CD8-positive, alpha-beta memory T cell (primary cell): Measurements from ENCODE around the gene CNPY1. TPM values are rescaled to one million over a fixed set of nuclear protein-coding genes. Genes with fewer than 3 reads are reported as not detected.

Experiments
- CTCF ChIA-PET: fragments of 350-600 bp; sonication (Branson Sonifier 250); formaldehyde crosslinking; loops from one replicate; lab custom pipeline; 2021; ENCODE audit warnings: antibody characterized with exemption; lab: Charles Lee
- POLR2A ChIA-PET: fragments of 350-600 bp; sonication (Branson Sonifier 250); formaldehyde crosslinking; loops from one replicate; lab custom pipeline; 2021; ENCODE audit warnings: antibody characterized with exemption; lab: Charles Lee
- DNase-seq, 5 donors: peaks; one replicate each; pipeline versions ENCODE4 v3.0.0 to v3.0.0-alpha.2; 2020 to 2022; ENCODE audit warnings: mixed read lengths in 1 of 5
- H3K27ac ChIP-seq: one replicate; pipeline ENCODE4 v1.7.0; 2013; ENCODE audit warnings: low read depth, mild to moderate bottlenecking, low read length, moderate library complexity
- H3K27me3 ChIP-seq: 2 replicates; pipeline ENCODE4 v1.7.0; 2013; ENCODE audit warnings: low read length, mild to moderate bottlenecking; ENCODE audit not compliant: insufficient read depth, poor library complexity, severe bottlenecking
- H3K36me3 ChIP-seq: 2 replicates; pipeline ENCODE4 v1.7.0; 2013; ENCODE audit warnings: mild to moderate bottlenecking, low read length, moderate library complexity; ENCODE audit not compliant: insufficient read depth
- H3K4me1 ChIP-seq: 2 replicates; pipeline ENCODE4 v1.7.0; 2013; ENCODE audit warnings: mild to moderate bottlenecking, low read length, moderate library complexity; ENCODE audit not compliant: insufficient read depth
- H3K4me3 ChIP-seq: 2 replicates; pipeline ENCODE4 v1.7.0; 2013; ENCODE audit warnings: mild to moderate bottlenecking, low read length
- H3K9me3 ChIP-seq: 2 replicates; pipeline ENCODE4 v1.7.0; 2013; ENCODE audit warnings: mild to moderate bottlenecking, low read length
- H3K27ac Mint-ChIP-seq, 8 donors: one replicate each; pipeline ENCODE4 v1.8.0; 2020 to 2021; ENCODE audit warnings: mixed read lengths in 8 of 8, mild to moderate bottlenecking in 6 of 8, inconsistent platforms in 3 of 8, moderate library complexity in 3 of 8
- H3K27me3 Mint-ChIP-seq, 2 donors: one replicate each; pipeline ENCODE4 v1.8.0; 2020 to 2021; ENCODE audit warnings: mixed read lengths in 2 of 2, mild to moderate bottlenecking in 1 of 2, moderate library complexity in 1 of 2
- H3K36me3 Mint-ChIP-seq, 3 donors: one replicate each; pipeline ENCODE4 v1.8.0; 2020 to 2021; ENCODE audit warnings: mixed read lengths in 3 of 3, inconsistent platforms in 1 of 3, mild to moderate bottlenecking in 1 of 3
- H3K4me1 Mint-ChIP-seq, 3 donors: one replicate each; pipeline ENCODE4 v1.8.0; 2020 to 2021; ENCODE audit warnings: mixed read lengths in 3 of 3, inconsistent platforms in 1 of 3, mild to moderate bottlenecking in 1 of 3
- H3K4me3 Mint-ChIP-seq, 7 donors: one replicate each; pipeline ENCODE4 v1.8.0; 2020 to 2021; ENCODE audit warnings: mixed read lengths in 7 of 7, mild to moderate bottlenecking in 6 of 7, moderate library complexity in 4 of 7, inconsistent platforms in 2 of 7
- H3K9me3 Mint-ChIP-seq, 5 donors: one replicate each; pipeline ENCODE4 v1.8.0; 2020 to 2022; ENCODE audit warnings: mixed read lengths in 5 of 5, mild to moderate bottlenecking in 3 of 5, moderate library complexity in 2 of 5, inconsistent platforms in 1 of 5
- polyA plus RNA-seq: library from polyadenylated mRNA; unstranded; fragments of 300-500 nt; fragmentation: Illumina TruSeq; gene quantifications from one replicate; pipeline ENCODE4 v1.2.3, GENCODE V29; 2021
- total RNA-seq, 2 experiments: library from RNA; stranded (reverse); gene quantifications; one replicate each; pipeline ENCODE4 v1.2.3, GENCODE V29; 2021

CNPY1 gene
- total and polyA plus RNA-seq, 3 experiments from 2014 or later = not detected

DNA sequence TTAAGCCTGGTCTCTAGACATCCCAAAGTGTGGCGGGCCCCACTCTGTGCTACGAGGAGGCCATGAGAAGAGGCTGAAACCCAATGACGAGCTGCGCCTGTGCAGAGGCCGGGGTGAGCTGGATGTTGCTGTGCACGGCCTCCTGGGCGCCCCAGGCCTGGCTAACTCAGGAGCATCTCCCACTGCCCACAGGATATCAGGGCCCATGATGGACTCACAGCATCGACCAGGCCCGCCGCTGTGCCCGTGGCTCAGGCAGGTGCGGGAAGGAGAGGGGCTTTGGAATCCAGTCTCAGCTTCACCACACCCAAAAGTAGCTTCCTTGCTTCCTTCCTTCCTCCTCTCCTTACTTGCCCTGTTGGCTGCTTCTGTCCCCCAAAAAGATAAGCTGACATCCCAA lies 4.6 kb upstream of the CNPY1 start:
- Mint-ChIP-seq H3K27ac (no peak overlapping the region), H3K27me3 (peaks cover 3 to 22% of the 10 kb centered on the region in 2 donors), H3K4me3 (no peak overlapping the region), H3K4me1 (no peaks in the 10 kb centered on the region), H3K9me3 (no peaks in the 10 kb centered on the region), H3K36me3 (no peaks in the 10 kb centered on the region)
- no peaks in the 10 kb centered on the region for H3K27me3 ChIP-seq
- no peaks in the 10 kb centered on the region for H3K36me3 ChIP-seq
- no peak overlapping the region for H3K27ac ChIP-seq
- ChIA-PET POLR2A (no interaction called here), CTCF (no interaction called here)
- no peaks in the 10 kb centered on the region for H3K9me3 ChIP-seq
- no peak for DNase-seq
- H3K4me3 ChIP-seq = no peak overlapping the region
- no peaks in the 10 kb centered on the region for H3K4me1 ChIP-seq

DNA sequence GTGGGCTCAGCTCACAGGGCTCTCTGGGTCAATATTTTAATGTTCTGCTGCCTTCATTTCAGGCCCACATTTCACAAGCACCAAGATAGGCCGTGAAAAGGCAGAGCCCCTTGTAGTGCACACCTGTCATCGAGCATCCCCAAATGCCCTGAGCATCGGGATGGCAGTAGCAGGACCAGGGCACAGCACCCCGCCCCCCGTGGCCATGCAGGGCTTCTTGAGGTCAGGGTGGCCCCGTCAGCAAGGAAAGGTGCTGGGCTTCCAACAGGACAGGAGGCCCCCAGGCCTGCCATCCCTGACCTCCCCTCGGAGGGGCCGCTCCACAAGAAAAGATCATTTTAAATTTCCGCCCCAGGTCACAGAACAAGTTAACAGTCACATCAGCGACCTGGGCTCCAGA lies 2.9 kb upstream of the CNPY1 start:
- ChIA-PET CTCF (no interaction called here), POLR2A (no interaction called here)
- H3K9me3 ChIP-seq = no peaks in the 10 kb centered on the region
- DNase-seq = no peak
- no peaks in the 10 kb centered on the region for H3K9me3 Mint-ChIP-seq
- no peak overlapping the region for H3K27ac Mint-ChIP-seq
- no peaks in the 10 kb centered on the region for H3K36me3 Mint-ChIP-seq
- H3K4me1 ChIP-seq = no peaks in the 10 kb centered on the region
- peaks cover 7 to 13% of the 10 kb centered on the region in 2 donors for H3K27me3 Mint-ChIP-seq
- H3K27me3 ChIP-seq = no peaks in the 10 kb centered on the region
- H3K4me3 ChIP-seq = no peak overlapping the region
- H3K36me3 ChIP-seq = no peaks in the 10 kb centered on the region
- H3K4me1 Mint-ChIP-seq = no peaks in the 10 kb centered on the region
- H3K27ac ChIP-seq = no peak overlapping the region
- H3K4me3 Mint-ChIP-seq = no peak overlapping the region

DNA sequence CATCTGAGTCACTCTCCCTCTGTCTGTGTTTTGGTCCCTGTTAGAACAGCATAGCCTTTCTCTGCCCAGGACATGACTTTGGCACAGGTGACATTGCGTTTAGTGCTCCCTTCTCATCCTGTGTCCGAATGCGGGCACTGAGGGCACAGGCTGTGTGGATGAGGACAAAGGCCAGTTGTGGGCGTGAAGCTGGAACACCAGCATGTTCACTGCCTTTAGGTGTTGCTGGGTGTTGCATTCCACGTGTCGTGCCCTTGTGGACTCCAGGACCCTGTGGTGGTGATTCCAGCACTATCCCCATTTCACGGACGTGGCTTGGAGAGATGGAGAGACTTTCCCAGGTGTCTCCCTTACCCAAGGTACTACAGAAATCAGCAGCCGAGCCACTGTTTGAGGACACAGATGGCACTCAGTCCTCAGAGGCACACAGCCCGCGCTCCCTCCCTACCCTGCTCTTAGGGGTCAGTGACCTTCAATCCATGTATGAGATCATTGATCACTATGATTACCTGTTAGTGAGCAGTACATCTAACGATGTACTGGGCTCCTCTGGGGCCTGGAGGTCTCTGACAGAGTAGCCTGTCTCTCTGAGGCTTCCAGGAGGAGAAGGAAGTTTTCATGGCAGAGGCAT lies 917 bp upstream of the CNPY1 start:
- Histone ChIP-seq H3K27ac (no peak overlapping the region), H3K27me3 (no peaks in the 10 kb centered on the region), H3K4me3 (no peak overlapping the region), H3K36me3 (no peaks in the 10 kb centered on the region), H3K9me3 (no peaks in the 10 kb centered on the region), H3K4me1 (no peaks in the 10 kb centered on the region)
- Mint-ChIP-seq H3K36me3 (no peaks in the 10 kb centered on the region), H3K9me3 (no peaks in the 10 kb centered on the region), H3K4me3 (no peak overlapping the region), H3K27me3 (peaks cover 7 to 9% of the 10 kb centered on the region in 2 donors), H3K4me1 (no peaks in the 10 kb centered on the region), H3K27ac (no peak overlapping the region)
- DNase-seq = no peak
- ChIA-PET CTCF (no interaction called here), POLR2A (no interaction called here)

DNA sequence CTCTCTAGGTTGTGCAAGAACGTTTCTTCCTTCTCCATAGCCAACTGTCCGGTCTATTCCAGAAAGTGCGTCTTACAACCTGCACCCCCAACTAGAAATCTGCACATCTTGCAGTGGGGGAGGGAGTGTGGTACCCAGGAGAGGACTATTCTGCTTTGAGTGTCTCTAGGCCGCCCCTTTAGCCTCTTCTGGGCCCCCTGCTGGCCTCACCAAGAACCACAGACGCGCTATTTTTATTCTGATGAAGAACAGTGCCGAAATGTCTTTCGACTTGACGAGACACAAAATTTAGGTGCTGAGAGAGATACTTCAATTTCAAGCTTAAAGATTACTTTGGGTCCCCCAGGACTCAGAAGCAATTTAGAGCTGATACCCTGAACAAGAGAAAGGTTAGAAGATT lies 1.0 kb downstream of the CNPY1 start:
- no peaks in the 10 kb centered on the region for H3K4me1 Mint-ChIP-seq
- H3K27me3 Mint-ChIP-seq = peaks cover 12 to 21% of the 10 kb centered on the region in 2 donors
- H3K9me3 Mint-ChIP-seq = no peaks in the 10 kb centered on the region
- H3K36me3 Mint-ChIP-seq = no peaks in the 10 kb centered on the region
- H3K27ac ChIP-seq = no peak overlapping the region
- H3K9me3 ChIP-seq = no peaks in the 10 kb centered on the region
- H3K4me3 Mint-ChIP-seq = no peak overlapping the region
- POLR2A ChIA-PET = no interaction called here
- no peaks in the 10 kb centered on the region for H3K36me3 ChIP-seq
- no peaks in the 10 kb centered on the region for H3K4me1 ChIP-seq
- DNase-seq = no peak
- no peak overlapping the region for H3K4me3 ChIP-seq
- H3K27me3 ChIP-seq = no peaks in the 10 kb centered on the region
- CTCF ChIA-PET = no interaction called here
- no peak overlapping the region for H3K27ac Mint-ChIP-seq

DNA sequence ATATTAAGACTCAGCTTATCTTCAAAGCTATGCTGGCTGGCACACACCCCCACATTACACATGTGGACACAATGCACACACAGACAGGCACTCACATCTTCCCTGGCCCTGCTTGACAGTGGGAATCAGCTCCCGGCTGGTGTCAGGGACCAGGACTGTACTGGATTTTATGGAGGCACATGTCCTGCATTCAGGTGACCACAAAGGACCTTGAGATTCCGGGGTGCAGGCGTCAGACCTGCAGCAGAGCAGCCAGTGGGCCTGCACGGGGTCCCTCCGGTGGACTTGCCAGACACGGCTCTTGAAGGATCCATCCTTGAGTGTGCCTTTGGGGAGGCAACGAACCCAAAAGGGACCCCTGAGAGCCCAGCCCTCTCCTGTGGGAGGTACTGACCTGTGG lies 1.9 kb downstream of the CNPY1 start:
- no peaks in the 10 kb centered on the region for H3K4me1 ChIP-seq

DNA sequence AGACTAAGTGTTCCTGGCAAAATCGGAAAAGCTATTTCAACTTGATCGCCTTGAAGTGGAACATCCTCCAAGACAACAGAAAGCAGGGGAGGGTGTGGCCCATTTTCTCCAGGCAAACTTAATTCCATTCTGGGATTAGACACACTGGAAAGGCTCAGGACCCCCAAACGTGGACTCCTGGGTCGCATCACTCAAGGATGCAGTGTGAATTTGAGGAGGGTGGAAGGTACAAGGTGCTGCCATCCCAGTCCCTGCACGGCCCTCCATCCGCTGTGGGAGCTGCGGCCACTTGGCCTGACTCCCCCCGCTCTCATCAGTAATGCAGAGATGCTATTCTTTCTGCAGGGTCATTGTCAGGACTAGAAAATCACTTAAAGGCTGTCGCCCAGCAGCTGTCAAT lies 2.4 kb downstream of the CNPY1 start:
- Histone ChIP-seq H3K36me3 (no peaks in the 10 kb centered on the region), H3K9me3 (no peaks in the 10 kb centered on the region), H3K4me1 (no peaks in the 10 kb centered on the region), H3K4me3 (no peak overlapping the region), H3K27ac (no peak overlapping the region), H3K27me3 (no peaks in the 10 kb centered on the region)
- Mint-ChIP-seq H3K36me3 (no peaks in the 10 kb centered on the region), H3K4me3 (no peak overlapping the region), H3K9me3 (no peaks in the 10 kb centered on the region), H3K27ac (no peak overlapping the region), H3K4me1 (no peaks in the 10 kb centered on the region), H3K27me3 (peaks cover 13 to 30% of the 10 kb centered on the region in 2 donors)
- ChIA-PET POLR2A (no interaction called here), CTCF (no interaction called here)
- no peak for DNase-seq

More for the DNA sequence above, 1.9 kb downstream of the CNPY1 start:
- Mint-ChIP-seq H3K27me3 (peaks cover 12 to 25% of the 10 kb centered on the region in 2 donors), H3K4me1 (no peaks in the 10 kb centered on the region), H3K27ac (no peak overlapping the region), H3K9me3 (no peaks in the 10 kb centered on the region), H3K36me3 (no peaks in the 10 kb centered on the region), H3K4me3 (no peak overlapping the region)
- no peak for DNase-seq
- Histone ChIP-seq H3K36me3 (no peaks in the 10 kb centered on the region), H3K9me3 (no peaks in the 10 kb centered on the region), H3K27ac (no peak overlapping the region), H3K27me3 (no peaks in the 10 kb centered on the region), H3K4me3 (no peak overlapping the region)
- POLR2A ChIA-PET = no interaction called here
- CTCF ChIA-PET = no interaction called here

DNA sequence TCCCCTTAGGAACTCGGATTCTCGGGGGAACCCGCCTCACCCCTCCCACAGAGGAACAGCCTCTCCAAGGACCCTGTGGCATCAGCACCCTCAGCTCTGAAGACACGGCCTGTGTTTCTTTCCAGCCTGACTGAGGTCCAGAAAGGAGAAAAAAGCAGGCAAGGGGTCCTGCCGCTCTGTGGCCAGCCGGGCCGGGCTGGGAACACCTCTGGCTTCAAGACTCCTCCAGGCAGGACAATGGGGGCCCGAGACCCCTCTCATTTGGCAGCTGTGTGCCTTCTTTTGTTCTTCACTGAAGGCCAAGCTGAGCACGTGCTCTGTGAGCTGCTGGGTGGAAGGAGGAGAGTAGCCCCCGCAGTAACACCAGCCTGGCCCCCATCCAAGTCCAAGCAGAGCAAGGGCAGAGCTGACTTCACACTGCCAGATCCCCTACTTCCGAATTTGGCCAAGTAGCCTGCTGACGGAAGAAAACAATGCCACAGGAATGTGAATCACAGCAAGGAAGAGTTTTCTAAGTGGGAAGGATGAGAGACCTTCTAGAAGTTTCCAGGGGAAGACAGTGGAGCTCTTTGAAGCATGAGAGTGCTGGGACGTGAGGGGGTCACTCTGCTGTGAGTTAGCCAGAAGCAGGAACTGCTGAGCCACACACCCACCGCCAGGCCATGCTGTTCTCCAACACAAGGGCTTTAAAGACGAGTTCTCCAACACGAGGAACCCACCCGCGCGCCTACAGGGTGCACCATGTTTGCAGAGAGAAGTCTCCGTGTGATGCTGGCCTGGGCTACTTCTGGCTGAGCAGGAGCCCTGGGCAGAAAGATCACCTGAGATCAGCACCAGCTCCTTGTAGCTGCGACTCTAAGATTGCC lies 3.1 kb downstream of the CNPY1 start:
- H3K27me3 Mint-ChIP-seq = peaks cover 16 to 31% of the 10 kb centered on the region in 2 donors
- no peak overlapping the region for H3K4me3 Mint-ChIP-seq
- Histone ChIP-seq H3K4me1 (no peaks in the 10 kb centered on the region), H3K27me3 (no peaks in the 10 kb centered on the region), H3K36me3 (no peaks in the 10 kb centered on the region), H3K4me3 (no peak overlapping the region), H3K9me3 (no peaks in the 10 kb centered on the region), H3K27ac (no peak overlapping the region)
- CTCF ChIA-PET = no interaction called here
- H3K27ac Mint-ChIP-seq = no peak overlapping the region
- POLR2A ChIA-PET = no interaction called here
- DNase-seq = no peak
- H3K36me3 Mint-ChIP-seq = no peaks in the 10 kb centered on the region
- H3K4me1 Mint-ChIP-seq = no peaks in the 10 kb centered on the region
- no peaks in the 10 kb centered on the region for H3K9me3 Mint-ChIP-seq

DNA sequence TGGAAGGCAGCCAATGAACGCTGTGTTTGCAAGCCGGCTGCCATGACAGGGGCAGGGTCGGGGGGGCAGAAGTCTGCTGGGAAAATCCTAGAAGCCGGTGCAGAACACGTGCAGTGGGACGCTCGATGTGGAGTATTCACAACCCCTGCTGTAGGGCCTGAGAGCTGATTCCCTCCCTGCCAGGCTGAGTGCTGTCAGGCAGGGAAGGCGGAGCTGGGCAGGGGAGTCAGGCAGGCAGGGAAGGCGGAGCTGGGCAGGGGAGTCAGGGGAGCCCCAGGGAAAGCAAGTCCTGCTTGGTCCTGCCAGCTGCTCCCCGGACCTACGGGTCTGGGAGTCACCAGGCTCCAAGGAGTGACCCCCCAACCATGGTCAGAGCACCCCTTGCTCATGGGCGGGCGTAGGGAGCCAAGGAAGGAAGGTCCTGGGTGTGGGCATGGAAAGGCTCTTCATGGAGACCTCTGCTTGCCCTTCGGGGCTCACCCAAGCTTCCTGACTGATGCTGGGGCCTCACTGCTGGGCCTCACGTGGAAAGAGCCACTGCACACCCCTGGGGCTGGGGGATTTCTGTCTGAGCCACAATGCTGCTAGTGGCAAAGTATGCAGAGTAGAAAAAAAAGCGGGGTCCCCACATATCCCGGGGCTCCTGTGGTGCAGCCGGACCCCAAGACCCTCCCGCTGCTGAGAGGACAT lies 4.2 kb downstream of the CNPY1 start:
- Mint-ChIP-seq H3K27me3 (peaks cover 18 to 30% of the 10 kb centered on the region in 2 donors), H3K9me3 (no peaks in the 10 kb centered on the region), H3K27ac (no peak overlapping the region), H3K4me1 (no peaks in the 10 kb centered on the region), H3K4me3 (no peak overlapping the region), H3K36me3 (no peaks in the 10 kb centered on the region)
- H3K4me1 ChIP-seq = no peaks in the 10 kb centered on the region
- no peak overlapping the region for H3K27ac ChIP-seq
- DNase-seq = no peak
- CTCF ChIA-PET = no interaction called here
- POLR2A ChIA-PET = no interaction called here
- H3K36me3 ChIP-seq = no peaks in the 10 kb centered on the region
- H3K9me3 ChIP-seq = no peaks in the 10 kb centered on the region
- H3K27me3 ChIP-seq = no peaks in the 10 kb centered on the region
- no peak overlapping the region for H3K4me3 ChIP-seq
